ENCODE data around the gene OGFOD3. TPM values are rescaled to one million over a fixed set of nuclear protein-coding genes. Genes with fewer than 3 reads are reported as not detected.
"Not testable (repeated sequence)": the region's sequence is repeated elsewhere in the genome, so short reads cannot be mapped to it uniquely, and the experiment has no call there.

The OGFOD3 gene
- total RNA-seq, 2 donors from 2014 or later: 26.4 to 32.4 TPM

- H3K27me3 ChIP-seq: no peaks in the 10 kb centered on the region
- H3K4me3 ChIP-seq: no peak overlapping the region
- no peak for DNase-seq (ENCODE audit: low spot score)
- no peaks in the 10 kb centered on the region for H3K9me3 ChIP-seq
- H3K27ac ChIP-seq: no peak overlapping the region
- H3K4me1 ChIP-seq: no peaks in the 10 kb centered on the region
- no peak for TF ChIP-seq CTCF (IDR thresholded peaks at IDR 0.05)
- H3K36me3 ChIP-seq: no peaks in the 10 kb centered on the region
These were observed 69.5 kb downstream of the OGFOD3 start for GRCh38 chr17:82348866-82349265.

- no peaks in the 10 kb centered on the region for H3K36me3 ChIP-seq
- no peaks in the 10 kb centered on the region for H3K9me3 ChIP-seq
- DNase-seq (ENCODE audit: low spot score): no peak
- no peak overlapping the region for H3K4me3 ChIP-seq
- H3K27ac ChIP-seq: no peak overlapping the region
- no peak for TF ChIP-seq CTCF (IDR thresholded peaks at IDR 0.05)
- no peaks in the 10 kb centered on the region for H3K4me1 ChIP-seq
- no peaks in the 10 kb centered on the region for H3K27me3 ChIP-seq
These were observed 70.0 kb downstream of the OGFOD3 start for GRCh38 chr17:82348434-82348833.

- not testable (repeated sequence) for H3K27ac ChIP-seq; H3K9me3 ChIP-seq; H3K4me3 ChIP-seq; H3K36me3 ChIP-seq; DNase-seq (ENCODE audit: low spot score); H3K27me3 ChIP-seq; H3K4me1 ChIP-seq
These were observed 70.4 kb downstream of the OGFOD3 start for GRCh38 chr17:82347994-82348393.

- DNase-seq (ENCODE audit: low spot score): no peak
- H3K4me3 ChIP-seq: no peak overlapping the region
- H3K36me3 ChIP-seq: no peaks in the 10 kb centered on the region
- H3K27ac ChIP-seq: no peak overlapping the region
- H3K27me3 ChIP-seq: no peaks in the 10 kb centered on the region
- TF ChIP-seq CTCF (IDR thresholded peaks at IDR 0.05): no peak
- H3K4me1 ChIP-seq: no peaks in the 10 kb centered on the region
- no peaks in the 10 kb centered on the region for H3K9me3 ChIP-seq
These were observed 71.8 kb downstream of the OGFOD3 start for GRCh38 chr17:82346342-82347300.

GRCh38 chr17:82345151-82345976, 73.0 kb downstream of the OGFOD3 start:
- H3K27me3 ChIP-seq: no peaks in the 10 kb centered on the region
- DNase-seq (ENCODE audit: low spot score): no peak
- no peak for TF ChIP-seq CTCF (IDR thresholded peaks at IDR 0.05)
- no peak overlapping the region for H3K27ac ChIP-seq
- H3K9me3 ChIP-seq: no peaks in the 10 kb centered on the region
- no peak overlapping the region for H3K4me3 ChIP-seq
- no peaks in the 10 kb centered on the region for H3K4me1 ChIP-seq
- H3K36me3 ChIP-seq: no peaks in the 10 kb centered on the region
